Heart right ventricle (tissue), 16 donors: ENCODE measurements around the gene PIK3CD. TPM values are rescaled to one million over a fixed set of nuclear protein-coding genes. Genes with fewer than 3 reads are reported as not detected.

Source experiments
- ATAC-seq, 8 donors: fragments of 200-7000 bp; cut with Tn5 transposase; one replicate each; pipeline ENCODE4 v1.9.1; 2020; ENCODE audit warnings: mild to moderate bottlenecking in 8 of 8, moderate library complexity in 8 of 8, moderate number of reproducible peaks in 1 of 8
- DNase-seq, 2 donors: peaks; one replicate each; pipeline ENCODE4 v3.0.0-alpha.2; 2020
- H3K27ac ChIP-seq, 10 donors: fragments of 200-600 bp; sonication (generic) in 2 of 10; one replicate each; pipeline versions ENCODE4 v1.5.0 to v1.8.0; 2020 to 2022; ENCODE audit warnings: mild to moderate bottlenecking in 3 of 10
- H3K27me3 ChIP-seq, 7 donors: fragments of 200-600 bp; one replicate each; pipeline ENCODE4 v1.8.0; 2021 to 2022; ENCODE audit warnings: mild to moderate bottlenecking in 2 of 7
- H3K36me3 ChIP-seq, 9 donors: fragments of 200-600 bp; sonication (generic) in 1 of 9; one replicate each; pipeline versions ENCODE4 v1.5.0 to v1.8.0; 2020 to 2022; ENCODE audit warnings: mild to moderate bottlenecking in 2 of 9
- H3K4me1 ChIP-seq, 9 donors: fragments of 200-600 bp; sonication (generic) in 1 of 9; one replicate each; pipeline versions ENCODE4 v1.5.0 to v1.8.0; 2020 to 2022; ENCODE audit warnings: mild to moderate bottlenecking in 4 of 9
- H3K4me3 ChIP-seq, 10 donors: fragments of 200-600 bp; sonication (generic) in 2 of 10; one replicate each; pipeline versions ENCODE4 v1.5.0 to v1.8.0; 2020 to 2022; ENCODE audit warnings: mild to moderate bottlenecking in 7 of 10, moderate library complexity in 2 of 10
- H3K9me3 ChIP-seq, 11 donors: fragments of 200-600 bp in 10 of 11; sonication (generic) in 2 of 11; one replicate each; pipeline versions ENCODE4 v1.5.0 to v1.8.0; 2013 to 2022; ENCODE audit warnings: mild to moderate bottlenecking in 2 of 11, control low read depth in 1 of 11, moderate library complexity in 1 of 11
- CTCF ChIP-seq, 9 donors: fragments of 200-600 bp; sonication (generic) in 2 of 9; IDR thresholded peaks; one replicate each; pipeline versions ENCODE4 v1.5.0 to v1.8.0; 2021 to 2022; ENCODE audit warnings: antibody characterized with exemption in 9 of 9, mild to moderate bottlenecking in 5 of 9, moderate library complexity in 1 of 9
- WGBS, 2 donors: extraction: QIAGEN DNeasy Blood & Tissue Kit; methylation state at CpG; one replicate each; pipeline ENCODE4 v1.1.7; 2013; ENCODE audit warnings: inconsistent platforms in 1 of 2; 5-methylcytosine and 5-hydroxymethylcytosine counted together
- intact Hi-C, 10 donors: fragments of 100-400 bp; cut with DNase I; formaldehyde crosslinking; loops; one replicate each; pipeline versions ENCODE4 v1.11.1 to v1.14.2; 2022
- polyA plus RNA-seq, 2 donors: library from polyadenylated mRNA; stranded (reverse); fragments of 200-250 nt; gene quantifications; one replicate each; pipeline ENCODE4 v1.2.3, GENCODE V29; 2013
- total RNA-seq, 10 donors: library from RNA; stranded (reverse); fragmentation: NEBNext Ultra II Directional in 3 of 10; extraction: Animal tissue kit (Norgen Biotek cat#: 25700) in 3 of 10; gene quantifications; one replicate each; pipeline versions ENCODE4 v1.2.1 to v1.2.4, GENCODE V29; 2021 to 2023
- donor health status: Arrhythmogenic right ventricular cardiomyopathy.
- donor health status: ischemic (EF 13 %, LVEDD 7.1; RV severe dilation, severe dysfunction).
- donor health status: healthy with polysubstance abuse.
- donor health status: DM: no; HTN: yes; CAD: no.
- donor health status: DM: no; HTN: no; CAD: no.
- donor health status: ischemic (EF 25% LVEDD 6.9; RV normal size, moderate dysfunction).
- donor health status: ischemic (EF 25% LVEDD 5.7; RV mildly dilated, moderate dysfunction).
- donor health status: healthy.
- donor health status: DM: yes; HTN: yes; CAD: no.
- donor health status: Ischemic cardiomyopathy.
- donor health status: ischemic (EF 35%, LVEDD 5.7; RV mildly dilated, moderate dysfunction).
- donor health status: nonischemic (EF 11% LVEDD 7.7; RV severe dilation, severe dysfunction).
- donor health status: DM: yes; HTN: yes; CAD: no.
- donor health status: PGD.
- donor health status: ischemic (EF 29% LVEDD 5.4; RV normal size, mild dysfunction).
- donor health status: nonischemic (EF 23%, LVEDD 6.1; RV moderate dilation, normal function).

The PIK3CD gene
- total and polyA plus RNA-seq, 12 donors, result 1.0 to 12.1 (median 2.7) TPM

- Histone ChIP-seq H3K36me3 (peaks cover 0 to 79% (median 0%) of the 10 kb centered on the region in 9 donors), H3K27me3 (no peaks in the 10 kb centered on the region), H3K27ac (no peak overlapping the region), H3K4me3 (no peak overlapping the region), H3K4me1 (peaks cover 0 to 30% (median 0%) of the 10 kb centered on the region in 9 donors), H3K9me3 (no peaks in the 10 kb centered on the region)
- intact Hi-C loops, result loop anchor here in 1 of 10 donors (10.0 kb wide), 1 partner anchor 89 kb away; no protein-coding TSS in a partner anchor
- WGBS, 2 donors, result 73% methylated on average over 6 of the region's 6 CpGs
- TF ChIP-seq CTCF (IDR thresholded peaks at IDR 0.05), result no peak
- DNase-seq (no peak), ATAC-seq (no peak)
Measured at GRCh38 chr1:9714257-9714718, 62.8 kb downstream of the PIK3CD start.

GRCh38 chr1:9715536-9716226 lies 64.2 kb downstream of the PIK3CD start:
- peak in 1 of 2 donors; percentile 25 for DNase-seq
- H3K9me3 ChIP-seq, result no peaks in the 10 kb centered on the region
- H3K27ac ChIP-seq, result peak overlapping the region in 1 of 10 donors; percentile 88
- intact Hi-C loops, result loop anchor here in 1 of 10 donors (10.0 kb wide), 1 partner anchor 91 kb away; no protein-coding TSS in a partner anchor
- ATAC-seq, result no peak
- H3K4me1 ChIP-seq, result peaks cover 0 to 33% (median 0%) of the 10 kb centered on the region in 9 donors
- H3K27me3 ChIP-seq, result no peaks in the 10 kb centered on the region
- H3K4me3 ChIP-seq, result no peak overlapping the region
- peaks cover 0 to 83% (median 0%) of the 10 kb centered on the region in 9 donors for H3K36me3 ChIP-seq
- 93 to 94% methylated on average over 40 of the region's 40 CpGs for WGBS, 2 donors
- no peak for TF ChIP-seq CTCF (IDR thresholded peaks at IDR 0.05)

- peak overlapping the region in 3 of 10 donors; percentile 17 to 88 (median 53) for H3K27ac ChIP-seq
- H3K9me3 ChIP-seq, result no peaks in the 10 kb centered on the region
- intact Hi-C loops, result loop anchor here in 1 of 10 donors (10.0 kb wide), 1 partner anchor 92 kb away; no protein-coding TSS in a partner anchor
- TF ChIP-seq CTCF (IDR thresholded peaks at IDR 0.05), result no peak
- H3K36me3 ChIP-seq, result peaks cover 0 to 83% (median 0%) of the 10 kb centered on the region in 9 donors
- no peaks in the 10 kb centered on the region for H3K27me3 ChIP-seq
- WGBS, 2 donors, result 96 to 98% methylated on average over 29 of the region's 29 CpGs
- H3K4me3 ChIP-seq, result peak overlapping the region in 3 of 10 donors; percentile 31 to 46 (median 32)
- ATAC-seq, result no peak
- peaks cover 0 to 33% (median 0%) of the 10 kb centered on the region in 9 donors for H3K4me1 ChIP-seq
- no peak for DNase-seq
Measured at GRCh38 chr1:9716404-9717192, 65.1 kb downstream of the PIK3CD start.
